NCI-H1105 treated with DMSO at 0.1 percent for 48 hours (cell line): Measurements from ENCODE around the gene CDX2.

Source experiments
- DNase-seq: peaks from one replicate; lab custom pipeline; 2025; lab: John Stamatoyannopoulos, UW

CDX2 gene

GRCh38 chr13:27915301-27916207, 53.6 kb downstream of the CDX2 start:
- no peak for DNase-seq

- no peak for DNase-seq
Observed at GRCh38 chr13:27913160-27913559, 56.0 kb downstream of the CDX2 start.

GRCh38 chr13:27911521-27911920, 57.6 kb downstream of the CDX2 start:
- no peak for DNase-seq
